GM18519 (cell line): ENCODE measurements around the gene CCNC.
A peak's percentile ranks its signal among the peaks of the same experiment; 100 is the strongest.

Experiments
- ATAC-seq: cut with Tn5 transposase; IDR thresholded peaks from one replicate; pipeline ENCODE4 v1.9.1; 2021; ENCODE audit warnings: mild to moderate bottlenecking, moderate library complexity; ENCODE audit not compliant: unreplicated experiment, low FRiP score

Gene CCNC

DNA sequence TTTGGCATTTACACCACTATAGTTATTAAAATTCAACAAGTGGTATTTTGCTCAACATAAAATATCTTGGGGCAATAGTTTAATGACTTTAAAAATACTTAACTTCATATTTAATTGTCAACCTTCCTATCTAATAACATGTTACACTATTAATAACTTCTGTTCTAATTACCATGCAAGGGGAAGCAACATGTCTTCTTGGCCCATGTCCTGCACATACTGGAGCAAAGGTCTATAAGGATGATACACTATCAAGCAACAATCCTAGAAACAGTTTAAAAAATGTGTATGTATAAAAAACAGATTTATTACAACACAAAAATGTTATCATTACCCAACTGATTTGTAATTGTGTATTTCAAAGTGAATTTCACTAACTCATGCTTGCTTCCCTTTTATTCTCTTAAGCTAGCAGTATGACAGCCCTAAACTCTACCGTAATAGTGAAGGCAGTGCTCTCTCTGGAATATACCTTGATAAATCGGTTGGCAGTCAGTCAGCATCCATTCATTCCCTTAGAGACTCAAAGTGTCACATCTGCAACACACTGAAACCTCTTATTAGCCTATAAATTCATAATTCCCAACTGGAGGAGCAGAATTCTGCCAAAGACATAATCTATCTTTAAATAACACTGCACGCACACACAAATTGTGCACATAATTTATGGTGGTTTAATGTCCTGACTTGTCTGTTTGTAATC is 18.3 kb downstream of the CCNC start:
- no peak for ATAC-seq

DNA sequence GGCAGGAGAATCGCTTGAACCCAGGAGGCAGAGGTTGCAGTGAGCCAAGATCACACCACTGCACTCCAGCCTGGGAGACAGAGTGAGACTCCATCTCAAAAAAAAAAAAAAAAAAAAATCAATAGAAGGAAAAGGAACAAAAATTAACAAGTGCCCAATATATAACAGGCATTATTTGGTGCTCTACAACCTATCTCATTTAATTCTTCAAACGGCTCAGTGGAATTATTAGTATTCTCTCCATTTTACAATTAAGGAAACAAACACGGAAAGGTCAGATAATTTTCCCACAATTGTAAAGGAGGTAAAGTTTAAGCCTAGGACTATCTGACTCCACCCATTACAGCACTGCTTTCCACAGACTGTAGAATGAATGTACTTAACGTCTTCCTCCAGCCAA is 19.8 kb downstream of the CCNC start:
- no peak for ATAC-seq

DNA sequence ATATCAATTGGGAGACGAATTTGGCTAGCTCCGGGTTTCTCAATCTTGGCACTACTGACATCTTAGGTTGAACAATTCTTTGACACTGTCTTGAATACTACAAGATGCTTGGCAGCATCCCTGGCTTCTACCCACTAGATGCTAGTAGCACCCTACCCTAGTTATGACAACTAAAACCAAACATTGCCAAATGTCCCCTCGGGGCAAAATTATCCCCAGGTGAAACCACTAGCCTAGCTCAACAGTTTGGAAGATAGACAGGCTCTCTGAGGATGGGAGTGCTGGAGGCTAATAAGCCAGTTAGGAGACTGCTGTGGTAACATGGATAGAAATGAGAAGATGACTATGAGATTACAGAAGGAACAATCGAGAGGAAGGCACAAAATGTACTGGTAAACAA is 20.9 kb downstream of the CCNC start:
- ATAC-seq, result no peak

DNA sequence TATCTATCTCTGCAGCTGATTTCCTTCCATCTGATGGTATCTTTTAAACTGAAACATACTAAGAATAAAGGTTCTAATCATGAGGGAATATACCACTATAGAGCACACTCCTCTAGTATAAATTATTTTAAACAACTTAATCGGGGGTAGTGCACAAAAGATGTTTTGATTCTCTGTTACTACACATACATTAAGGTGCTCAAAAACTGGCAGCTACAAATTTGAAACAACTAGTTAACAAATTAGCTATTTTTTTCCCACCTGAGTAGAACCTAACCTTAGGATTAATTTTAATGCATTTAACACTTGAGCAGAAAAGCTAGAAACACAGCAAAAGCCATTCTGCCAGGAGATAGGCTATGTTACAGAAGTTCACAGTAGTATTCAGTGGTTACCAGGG is 23.0 kb downstream of the CCNC start:
- ATAC-seq, result no peak

DNA sequence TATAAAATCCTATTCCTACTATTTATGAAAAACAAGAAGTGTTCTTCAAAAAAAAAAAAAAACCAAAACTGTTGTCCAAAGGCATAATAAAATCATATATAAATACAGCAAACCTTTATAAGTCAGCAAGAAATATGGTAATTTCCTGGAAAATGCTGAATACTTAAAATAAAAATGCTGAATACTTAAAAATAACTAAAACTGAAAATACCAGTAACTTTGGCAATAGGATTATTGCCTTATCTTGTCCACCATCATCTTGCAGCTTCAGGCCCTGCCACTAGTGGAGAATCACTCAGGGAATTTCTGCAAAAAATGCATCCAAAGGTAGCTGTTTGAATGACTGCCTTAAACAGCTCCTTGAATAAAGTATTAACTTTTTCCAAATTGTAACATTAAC is 24.5 kb downstream of the CCNC start:
- no peak for ATAC-seq

DNA sequence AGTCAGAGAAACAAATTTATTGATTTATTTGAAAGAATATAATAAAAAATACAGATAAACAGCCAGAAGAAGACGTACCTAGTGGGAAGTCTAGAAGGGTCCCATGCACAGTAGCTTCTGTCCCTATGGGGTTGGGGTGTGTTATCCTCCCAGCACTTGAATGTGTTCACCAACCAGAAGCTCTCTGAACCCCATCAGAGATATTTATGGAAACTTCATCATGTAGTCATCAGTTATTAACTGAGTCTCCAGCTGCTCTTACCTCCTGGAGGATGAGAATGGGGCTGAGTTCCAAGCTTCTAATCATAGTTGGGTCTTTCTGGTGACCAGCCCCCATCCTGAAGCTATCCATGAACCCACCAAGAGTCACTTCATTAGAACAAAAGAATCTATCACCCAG is 37.8 kb downstream of the CCNC start:
- no peak for ATAC-seq

DNA sequence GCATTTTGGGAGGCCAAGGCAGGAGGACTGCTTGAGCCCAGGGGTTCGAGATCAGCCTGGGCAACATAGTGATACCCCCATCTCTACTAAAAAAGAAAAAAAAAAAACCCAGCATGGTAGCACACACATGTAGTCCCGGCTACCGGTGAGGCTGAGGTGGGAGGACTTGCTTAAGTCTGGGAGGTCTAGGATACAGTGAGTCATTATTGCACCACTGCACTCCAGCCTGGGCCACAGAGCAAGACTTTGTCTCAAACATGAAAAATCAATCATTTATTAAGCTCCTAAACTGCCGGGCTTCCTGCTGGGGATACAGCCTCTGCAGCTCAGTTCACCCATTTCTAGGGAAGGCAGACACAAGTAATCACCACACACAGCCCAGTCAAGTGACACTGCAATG is 45.9 kb downstream of the CCNC start:
- no peak for ATAC-seq

DNA sequence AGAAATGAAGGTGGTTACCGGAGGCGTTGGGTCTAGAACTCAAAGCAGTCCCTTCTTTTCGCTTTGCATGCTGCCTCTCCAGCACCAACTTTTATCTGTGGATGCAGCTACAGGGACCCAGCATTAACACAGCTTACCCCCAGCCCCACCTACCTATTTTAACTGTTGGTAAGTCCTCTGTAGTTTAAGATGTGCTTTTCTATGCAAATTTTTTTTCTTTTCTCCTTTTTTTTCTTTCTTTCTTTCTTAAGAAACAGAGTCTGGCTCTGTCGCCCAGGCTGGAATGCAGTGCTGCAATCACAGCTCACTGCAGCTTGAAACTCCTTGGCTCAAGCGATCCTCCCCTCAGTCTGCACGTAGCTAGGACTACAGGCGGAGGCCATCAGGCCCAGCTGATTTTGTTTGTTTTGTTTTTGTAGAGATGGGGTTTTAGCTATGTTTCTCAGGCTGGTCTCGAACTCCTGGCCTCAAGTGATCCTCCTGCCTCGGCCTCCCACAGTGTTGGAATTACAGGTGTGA is 46.8 kb downstream of the CCNC start:
- peak; percentile 17 for ATAC-seq

DNA sequence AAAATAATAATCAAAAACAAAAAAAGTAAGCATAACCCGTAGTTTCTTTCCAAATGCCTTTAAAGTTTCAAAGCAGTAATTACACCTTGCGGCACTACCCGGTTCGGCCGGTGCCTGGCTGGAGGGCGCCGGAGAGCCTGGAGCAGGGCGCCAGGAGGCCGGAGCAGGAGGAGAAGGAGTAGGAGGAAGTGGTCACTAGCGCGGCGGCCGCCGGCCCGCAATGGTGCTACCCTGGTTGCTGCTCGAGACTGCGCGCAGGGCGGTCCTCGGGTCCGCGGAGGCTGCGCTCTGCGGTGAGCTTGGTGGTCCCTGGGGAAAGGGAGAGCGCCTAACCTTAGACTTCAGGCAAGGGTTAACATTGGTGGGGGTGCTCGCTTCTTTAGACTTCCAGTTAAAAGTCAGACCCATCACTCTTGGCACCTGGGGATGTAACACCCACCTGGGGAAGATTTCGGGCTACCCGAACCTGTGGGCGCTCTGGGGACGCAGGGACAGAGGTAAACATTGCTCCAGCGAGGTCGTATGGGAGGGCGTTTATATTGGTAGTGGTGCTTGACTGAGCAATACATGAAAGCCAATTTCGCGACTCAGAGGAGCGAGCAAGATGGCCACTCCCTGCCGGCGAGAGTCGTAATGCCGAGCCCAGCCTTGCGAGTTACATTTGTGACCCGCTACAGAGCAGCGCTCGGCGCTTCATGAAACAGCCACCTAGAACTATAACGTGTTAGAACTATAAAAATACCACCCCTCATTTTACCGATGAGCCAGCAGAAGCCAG is 47.4 kb downstream of the CCNC start:
- ATAC-seq, result peak; percentile 97

DNA sequence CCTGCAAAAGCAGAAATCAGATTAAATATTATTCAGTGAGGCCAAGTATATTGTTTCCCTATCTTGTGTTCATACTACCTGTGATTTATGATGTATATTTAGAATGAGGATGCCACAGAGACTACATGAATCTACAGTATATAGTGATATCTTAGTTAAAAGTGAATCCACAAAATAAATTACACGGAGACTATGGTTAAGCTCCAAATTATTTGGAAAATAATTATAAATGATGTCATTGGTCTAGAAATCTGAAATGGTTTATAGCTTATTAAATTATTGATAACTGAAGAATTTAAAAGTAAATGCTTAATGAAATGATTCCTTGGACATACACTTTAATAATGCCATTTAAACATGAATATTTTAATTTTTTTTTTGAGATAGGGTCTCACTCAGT is 49.0 kb downstream of the CCNC start:
- ATAC-seq, result no peak

DNA sequence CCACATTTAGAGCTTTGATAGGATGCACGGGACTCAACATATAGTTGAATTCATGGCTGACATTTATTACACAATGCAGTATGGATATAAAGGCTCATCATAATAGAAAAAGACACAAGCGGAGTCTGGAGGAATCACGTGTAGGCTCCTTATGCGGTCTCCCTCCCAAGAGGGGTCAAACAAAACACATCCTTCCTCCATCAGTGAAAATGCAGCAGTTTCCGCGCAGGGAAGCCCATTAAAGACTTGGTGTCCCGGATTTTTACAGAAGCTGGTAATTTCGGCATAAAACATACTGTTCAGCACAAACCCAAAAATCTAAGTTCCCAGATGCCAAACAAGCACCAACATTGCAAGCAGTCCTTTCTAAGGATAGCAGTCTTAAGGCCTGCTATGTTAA is 54.4 kb downstream of the CCNC start:
- no peak for ATAC-seq

DNA sequence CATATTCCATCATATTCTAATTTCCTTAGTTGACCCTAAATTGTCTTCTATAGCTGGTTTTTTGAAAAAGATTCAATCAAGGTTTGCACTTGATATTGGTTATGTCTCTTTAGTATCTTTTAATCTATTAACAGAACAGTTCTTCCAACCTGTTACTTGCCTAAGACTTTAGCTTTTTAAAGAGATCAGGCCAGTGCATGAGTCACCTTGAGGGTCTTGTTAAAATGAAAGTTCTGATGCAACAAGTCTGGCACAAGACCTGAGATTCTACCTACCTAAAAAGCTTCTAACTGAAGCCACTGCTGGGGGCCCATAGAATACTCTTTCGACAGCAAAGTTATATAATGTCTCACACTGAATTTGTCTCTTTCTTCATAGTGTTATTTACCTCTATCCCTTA is 56.4 kb downstream of the CCNC start:
- ATAC-seq, result no peak

DNA sequence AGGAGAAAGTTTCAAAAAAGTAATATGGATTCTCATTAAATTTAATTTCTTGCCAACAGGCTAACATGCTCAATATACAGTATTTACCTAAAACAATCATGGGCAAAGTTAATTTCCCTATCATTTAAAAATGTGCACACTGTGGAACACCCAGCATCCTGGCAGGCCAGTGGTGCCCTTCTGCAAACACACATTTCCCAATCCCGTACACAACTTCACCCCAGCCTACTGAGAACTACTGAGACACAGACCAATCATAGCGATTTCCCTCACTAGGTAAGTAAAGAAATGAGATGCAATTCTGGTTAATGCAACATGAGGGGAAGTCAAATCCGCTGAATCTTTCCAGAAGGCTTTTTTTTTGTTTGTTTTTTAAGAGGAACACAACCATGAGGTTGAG is 60.8 kb downstream of the CCNC start:
- ATAC-seq, result no peak

DNA sequence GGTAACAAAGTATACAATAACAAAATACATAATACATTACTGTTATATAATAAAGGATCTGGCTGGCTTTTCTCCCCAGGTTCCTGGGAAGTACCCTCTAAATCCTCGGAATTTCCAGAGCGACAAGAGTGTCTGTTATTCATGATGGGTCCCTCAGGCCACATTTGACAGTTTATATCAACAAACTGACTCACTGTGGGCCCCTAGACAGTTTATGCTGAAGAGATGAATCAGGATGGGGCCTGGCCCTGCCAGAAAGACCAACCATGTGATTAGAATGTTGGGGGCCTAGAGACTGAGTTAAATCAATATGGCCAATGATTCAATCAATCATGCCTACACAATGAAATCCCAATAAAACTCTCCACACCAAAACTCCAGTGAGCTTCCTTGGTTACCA is 66.7 kb downstream of the CCNC start:
- ATAC-seq, result no peak

DNA sequence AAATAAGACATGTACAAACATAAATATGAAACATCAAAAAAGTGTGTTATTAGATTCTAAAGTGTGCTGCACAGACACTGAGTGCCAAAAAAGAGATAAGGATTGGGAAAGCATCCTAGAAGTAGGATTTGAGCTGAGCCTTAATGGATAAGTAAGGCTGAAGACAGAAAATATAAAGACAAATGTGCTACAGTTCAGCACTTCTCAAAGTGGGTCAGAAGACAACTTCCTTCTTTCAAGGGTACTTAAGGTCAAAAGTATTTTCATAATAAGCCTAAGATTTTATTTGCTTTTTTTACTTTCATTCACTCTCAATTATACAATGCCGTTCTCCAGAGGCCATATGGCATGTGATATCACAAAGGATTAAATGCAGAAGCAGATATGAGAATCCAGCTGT is 70.0 kb downstream of the CCNC start:
- ATAC-seq, result no peak

DNA sequence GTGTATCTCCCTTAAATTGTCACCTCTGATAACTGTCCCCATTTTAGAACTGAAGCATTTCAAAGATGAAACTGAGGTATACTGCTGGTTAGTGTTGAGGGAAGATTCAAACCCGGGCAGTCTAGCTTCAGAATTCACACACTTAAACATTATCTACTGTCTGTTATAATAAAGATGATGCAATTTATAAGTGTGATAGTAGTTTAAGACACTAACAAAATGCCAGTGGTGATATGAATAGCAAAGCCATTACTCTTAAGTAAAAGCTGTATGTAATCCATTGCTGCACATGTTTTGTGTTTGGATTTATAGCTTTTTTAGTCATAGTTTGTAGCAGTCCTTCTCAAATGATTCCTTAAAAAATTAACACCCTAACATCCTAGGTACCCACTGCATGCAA is 73.0 kb downstream of the CCNC start:
- no peak for ATAC-seq
